PFSK-1 (cell line): ENCODE measurements around the gene MSI2.

Source experiments
- POLR2AphosphoS5 ChIP-seq: IDR thresholded peaks from 2 replicates; pipeline ENCODE4 v1.6.1; 2012; ENCODE audit warnings: low read depth, mild to moderate bottlenecking, control low read depth, low read length, moderate library complexity
- REST ChIP-seq, 2 experiments: IDR thresholded peaks; 2 replicates each; pipeline versions ENCODE4 v1.6.1 to v1.8.0; 2011 to 2012; ENCODE audit warnings: low read depth in 2 of 2, low read length in 2 of 2, control low read depth in 1 of 2, inconsistent platforms in 1 of 2, mild to moderate bottlenecking in 1 of 2, moderate library complexity in 1 of 2; ENCODE audit not compliant: insufficient read depth in 1 of 2
- SIN3A ChIP-seq: IDR thresholded peaks from 2 replicates; pipeline ENCODE4 v1.6.1; 2012; ENCODE audit warnings: mild to moderate bottlenecking, low read length, moderate library complexity, borderline replicate concordance; ENCODE audit not compliant: insufficient read depth
- TAF1 ChIP-seq: IDR thresholded peaks from 2 replicates; pipeline ENCODE4 v1.6.1; 2012; ENCODE audit warnings: low read length, control low read depth, borderline replicate concordance; ENCODE audit not compliant: insufficient read depth

- TF ChIP-seq POLR2AphosphoS5: no peak
- no peak for TF ChIP-seq REST (IDR thresholded peaks at IDR 0.05; ENCODE audit: insufficient read depth in 1 of 2, low read depth in 2 of 2, low read length in 2 of 2)
- TF ChIP-seq SIN3A: no peak
- TF ChIP-seq TAF1: no peak
Measured at GRCh38 chr17:57454729-57455062, 198.4 kb downstream of the MSI2 start.
